ENCODE data around the gene C13orf42.
A peak's percentile ranks its signal among the peaks of the same experiment; 100 is the strongest.
"Not testable (repeated sequence)": the region's sequence is repeated elsewhere in the genome, so short reads cannot be mapped to it uniquely, and the experiment has no call there.

The C13orf42 gene

GRCh38 chr13:51097353-51098043 lies 13.6 kb downstream of the C13orf42 start:
- no peak overlapping the region for H2AFZ ChIP-seq (ENCODE audit: low read length, unreplicated experiment)
- H3K4me1 ChIP-seq (ENCODE audit: control insufficient read depth, insufficient read depth, low read length, unreplicated experiment) = no peaks in the 10 kb centered on the region
- H3K27ac ChIP-seq (ENCODE audit: low read depth, low read length) = no peak overlapping the region
- H3K79me2 ChIP-seq (ENCODE audit: control insufficient read depth, insufficient read depth, low read length, unreplicated experiment) = no peaks in the 10 kb centered on the region
- no peak overlapping the region for H3K4me3 ChIP-seq (ENCODE audit: low read depth, low read length)
- H3K36me3 ChIP-seq (ENCODE audit: insufficient read depth, low read length) = no peaks in the 10 kb centered on the region
- H3K27me3 ChIP-seq (ENCODE audit: insufficient read depth, low read length) = peaks cover 5% of the 10 kb centered on the region

- H3K36me3 ChIP-seq (ENCODE audit: insufficient read depth, low read length) = no peaks in the 10 kb centered on the region
- H3K79me2 ChIP-seq (ENCODE audit: control insufficient read depth, insufficient read depth, low read length, unreplicated experiment) = no peaks in the 10 kb centered on the region
- no peak overlapping the region for H3K4me3 ChIP-seq (ENCODE audit: low read depth, low read length)
Measured at GRCh38 chr13:51096131-51096530, 14.9 kb downstream of the C13orf42 start.

GRCh38 chr13:51093574-51093973 lies 17.5 kb downstream of the C13orf42 start:
- Histone ChIP-seq H3K4me3 (ENCODE audit: low read depth, low read length) (no peak overlapping the region), H3K4me1 (ENCODE audit: control insufficient read depth, insufficient read depth, low read length, unreplicated experiment) (no peaks in the 10 kb centered on the region), H2AFZ (ENCODE audit: low read length, unreplicated experiment) (no peak overlapping the region), H3K27ac (ENCODE audit: low read depth, low read length) (no peak overlapping the region), H3K36me3 (ENCODE audit: insufficient read depth, low read length) (no peaks in the 10 kb centered on the region), H3K27me3 (ENCODE audit: insufficient read depth, low read length) (peaks cover 14% of the 10 kb centered on the region), H3K79me2 (ENCODE audit: control insufficient read depth, insufficient read depth, low read length, unreplicated experiment) (no peaks in the 10 kb centered on the region)

More at GRCh38 chr13:51096131-51096530, 14.9 kb downstream of the C13orf42 start:
- Histone ChIP-seq H3K4me1 (ENCODE audit: control insufficient read depth, insufficient read depth, low read length, unreplicated experiment) (no peaks in the 10 kb centered on the region), H2AFZ (ENCODE audit: low read length, unreplicated experiment) (no peak overlapping the region), H3K27me3 (ENCODE audit: insufficient read depth, low read length) (peaks cover 14% of the 10 kb centered on the region), H3K27ac (ENCODE audit: low read depth, low read length) (no peak overlapping the region)

GRCh38 chr13:51091839-51092238 lies 19.2 kb downstream of the C13orf42 start:
- no peaks in the 10 kb centered on the region for H3K36me3 ChIP-seq (ENCODE audit: insufficient read depth, low read length)
- no peaks in the 10 kb centered on the region for H3K79me2 ChIP-seq (ENCODE audit: control insufficient read depth, insufficient read depth, low read length, unreplicated experiment)
- H3K4me3 ChIP-seq (ENCODE audit: low read depth, low read length) = no peak overlapping the region
- no peak overlapping the region for H3K27ac ChIP-seq (ENCODE audit: low read depth, low read length)
- H3K4me1 ChIP-seq (ENCODE audit: control insufficient read depth, insufficient read depth, low read length, unreplicated experiment) = no peaks in the 10 kb centered on the region
- no peak overlapping the region for H2AFZ ChIP-seq (ENCODE audit: low read length, unreplicated experiment)
- H3K27me3 ChIP-seq (ENCODE audit: insufficient read depth, low read length) = peaks cover 19% of the 10 kb centered on the region

GRCh38 chr13:51083706-51084105 lies 27.4 kb downstream of the C13orf42 start:
- Histone ChIP-seq H3K4me3 (ENCODE audit: low read depth, low read length) (no peak overlapping the region), H3K4me1 (ENCODE audit: control insufficient read depth, insufficient read depth, low read length, unreplicated experiment) (no peaks in the 10 kb centered on the region), H3K27me3 (ENCODE audit: insufficient read depth, low read length) (peaks cover 17% of the 10 kb centered on the region; the same call in 1 of the 2 replicates), H2AFZ (ENCODE audit: low read length, unreplicated experiment) (no peak overlapping the region), H3K79me2 (ENCODE audit: control insufficient read depth, insufficient read depth, low read length, unreplicated experiment) (no peaks in the 10 kb centered on the region), H3K36me3 (ENCODE audit: insufficient read depth, low read length) (no peaks in the 10 kb centered on the region), H3K27ac (ENCODE audit: low read depth, low read length) (no peak overlapping the region)

- not testable (repeated sequence) for H3K79me2 ChIP-seq (ENCODE audit: control insufficient read depth, insufficient read depth, low read length, unreplicated experiment); H3K36me3 ChIP-seq (ENCODE audit: insufficient read depth, low read length); H3K27me3 ChIP-seq (ENCODE audit: insufficient read depth, low read length); H3K4me1 ChIP-seq (ENCODE audit: control insufficient read depth, insufficient read depth, low read length, unreplicated experiment); H3K4me3 ChIP-seq (ENCODE audit: low read depth, low read length); H2AFZ ChIP-seq (ENCODE audit: low read length, unreplicated experiment); H3K27ac ChIP-seq (ENCODE audit: low read depth, low read length)
Measured at GRCh38 chr13:51080478-51081065, 30.5 kb downstream of the C13orf42 start.

- Histone ChIP-seq H3K27me3 (ENCODE audit: insufficient read depth, low read length) (no peaks in the 10 kb centered on the region), H3K79me2 (ENCODE audit: control insufficient read depth, insufficient read depth, low read length, unreplicated experiment) (no peaks in the 10 kb centered on the region), H3K4me3 (ENCODE audit: low read depth, low read length) (no peak overlapping the region), H3K4me1 (ENCODE audit: control insufficient read depth, insufficient read depth, low read length, unreplicated experiment) (no peaks in the 10 kb centered on the region), H3K36me3 (ENCODE audit: insufficient read depth, low read length) (no peaks in the 10 kb centered on the region), H3K27ac (ENCODE audit: low read depth, low read length) (no peak overlapping the region), H2AFZ (ENCODE audit: low read length, unreplicated experiment) (no peak overlapping the region)
Measured at GRCh38 chr13:51071493-51071892, 39.6 kb downstream of the C13orf42 start.

- Histone ChIP-seq H3K27ac (ENCODE audit: low read depth, low read length) (no peak overlapping the region), H2AFZ (ENCODE audit: low read length, unreplicated experiment) (peak overlapping the region; percentile 6), H3K79me2 (ENCODE audit: control insufficient read depth, insufficient read depth, low read length, unreplicated experiment) (no peaks in the 10 kb centered on the region), H3K4me1 (ENCODE audit: control insufficient read depth, insufficient read depth, low read length, unreplicated experiment) (no peaks in the 10 kb centered on the region), H3K36me3 (ENCODE audit: insufficient read depth, low read length) (no peaks in the 10 kb centered on the region), H3K4me3 (ENCODE audit: low read depth, low read length) (no peak overlapping the region), H3K27me3 (ENCODE audit: insufficient read depth, low read length) (peaks cover 3% of the 10 kb centered on the region; the same call in 1 of the 2 replicates)
Measured at GRCh38 chr13:51070005-51070649, 40.9 kb downstream of the C13orf42 start.

GRCh38 chr13:51068501-51068900 lies 42.6 kb downstream of the C13orf42 start:
- H3K79me2 ChIP-seq (ENCODE audit: control insufficient read depth, insufficient read depth, low read length, unreplicated experiment) = no peaks in the 10 kb centered on the region
- no peaks in the 10 kb centered on the region for H3K4me1 ChIP-seq (ENCODE audit: control insufficient read depth, insufficient read depth, low read length, unreplicated experiment)
- peaks cover 7% of the 10 kb centered on the region; the same call in 1 of the 2 replicates for H3K27me3 ChIP-seq (ENCODE audit: insufficient read depth, low read length)
- no peak overlapping the region for H2AFZ ChIP-seq (ENCODE audit: low read length, unreplicated experiment)
- H3K36me3 ChIP-seq (ENCODE audit: insufficient read depth, low read length) = no peaks in the 10 kb centered on the region
- H3K27ac ChIP-seq (ENCODE audit: low read depth, low read length) = no peak overlapping the region
- H3K4me3 ChIP-seq (ENCODE audit: low read depth, low read length) = no peak overlapping the region

GRCh38 chr13:51067706-51068105 lies 43.4 kb downstream of the C13orf42 start:
- no peak overlapping the region for H3K4me3 ChIP-seq (ENCODE audit: low read depth, low read length)
- no peak overlapping the region for H2AFZ ChIP-seq (ENCODE audit: low read length, unreplicated experiment)
- H3K4me1 ChIP-seq (ENCODE audit: control insufficient read depth, insufficient read depth, low read length, unreplicated experiment) = no peaks in the 10 kb centered on the region
- no peak overlapping the region for H3K27ac ChIP-seq (ENCODE audit: low read depth, low read length)
- no peaks in the 10 kb centered on the region for H3K79me2 ChIP-seq (ENCODE audit: control insufficient read depth, insufficient read depth, low read length, unreplicated experiment)
- H3K27me3 ChIP-seq (ENCODE audit: insufficient read depth, low read length) = peaks cover 13% of the 10 kb centered on the region; the same call in 1 of the 2 replicates
- no peaks in the 10 kb centered on the region for H3K36me3 ChIP-seq (ENCODE audit: insufficient read depth, low read length)

Data from ACC112 (cell line).